Measurements from ENCODE around the gene NTN1. TPM values are rescaled to one million over a fixed set of nuclear protein-coding genes. Genes with fewer than 3 reads are reported as not detected.

NTN1 gene
- total RNA-seq, 1 experiment from 2014 or later = 4.2 TPM

- Histone ChIP-seq H3K4me1 (ENCODE audit: control insufficient read depth in 1 of 2, insufficient read depth in 2 of 2, low read length in 2 of 2) (peaks cover 20% of the 10 kb centered on the region in 2 experiments), H3K9ac (ENCODE audit: low read length) (no peak overlapping the region), H4K20me1 (ENCODE audit: insufficient read depth) (no peaks in the 10 kb centered on the region), H3K79me2 (ENCODE audit: insufficient read depth, low read length) (no peaks in the 10 kb centered on the region), H3K36me3 (ENCODE audit: control insufficient read depth in 1 of 2, insufficient read depth in 2 of 2, low read length in 2 of 2) (no peaks in the 10 kb centered on the region), H3K27me3 (ENCODE audit: insufficient read depth, low read length) (no peaks in the 10 kb centered on the region), H3K4me2 (ENCODE audit: low read length) (no peak overlapping the region), H3K9me3 (ENCODE audit: control insufficient read depth in 1 of 2, insufficient read depth in 1 of 2, low read depth in 1 of 2, low read length in 2 of 2) (no peaks in the 10 kb centered on the region), H2AFZ (ENCODE audit: low read depth, low read length, poor library complexity, severe bottlenecking) (no peak overlapping the region), H3K4me3 (replicated peaks in 1 of 2; ENCODE audit: low read depth in 1 of 2, low read length in 2 of 2) (no peak overlapping the region), H3K27ac (ENCODE audit: low read depth, low read length) (no peak overlapping the region), H3K9me2 (ENCODE audit: insufficient read depth) (no peaks in the 10 kb centered on the region)
- RAD21 ChIA-PET (ENCODE audit: low non-redundant PET in 1 of 2, low total read pairs in 2 of 2, uncharacterized antibody in 2 of 2, unreplicated experiment in 2 of 2) = no interaction called here
- ATAC-seq (no peak), DNase-seq (ENCODE audit: low read depth, low spot score) (no peak)
- CTCF ChIA-PET = no interaction called here
- BruUV-seq (replicated peaks) = no TSS peak
- TF ChIP-seq JUND (IDR thresholded peaks at IDR 0.05) (no peak), FOSL1 (IDR thresholded peaks at IDR 0.05; ENCODE audit: low read depth) (no peak), SP1 (IDR thresholded peaks at IDR 0.05; ENCODE audit: low read depth) (no peak), CEBPB (IDR thresholded peaks at IDR 0.05; ENCODE audit: low read depth) (no peak), RAD21 (IDR thresholded peaks at IDR 0.05; ENCODE audit: low read depth) (no peak), CTCF (IDR thresholded peaks at IDR 0.05 in 2 of 3, conservative IDR thresholded peaks at IDR 0.05 in 1 of 3; ENCODE audit: borderline replicate concordance in 1 of 3, insufficient read depth in 1 of 3, low read depth in 2 of 3, low read length in 2 of 3) (no peak), CBX3 (IDR thresholded peaks at IDR 0.05; ENCODE audit: low read depth) (no peak)
- POLR2A ChIA-PET = no interaction called here
- intact Hi-C loops (cut with micrococcal nuclease) = no loop called here
These were observed 34.0 kb downstream of the NTN1 start for GRCh38 chr17:9055281-9055680.

GRCh38 chr17:9056566-9056965 lies 35.3 kb downstream of the NTN1 start:
- no peaks in the 10 kb centered on the region for H3K9me3 ChIP-seq (ENCODE audit: control insufficient read depth in 1 of 2, insufficient read depth in 1 of 2, low read depth in 1 of 2, low read length in 2 of 2)
- no peak overlapping the region for H3K27ac ChIP-seq (ENCODE audit: low read depth, low read length)
- ChIA-PET RAD21 (ENCODE audit: low non-redundant PET in 1 of 2, low total read pairs in 2 of 2, uncharacterized antibody in 2 of 2, unreplicated experiment in 2 of 2) (no interaction called here), CTCF (no interaction called here), POLR2A (no interaction called here)
- H2AFZ ChIP-seq (ENCODE audit: low read depth, low read length, poor library complexity, severe bottlenecking) = no peak overlapping the region
- TF ChIP-seq FOSL1 (IDR thresholded peaks at IDR 0.05; ENCODE audit: low read depth) (no peak), TCF7L2 (IDR thresholded peaks at IDR 0.05; ENCODE audit: borderline replicate concordance, extremely low read depth, insufficient read depth, insufficient read length) (no peak), EZH2 (IDR thresholded peaks at IDR 0.05) (no peak), SP1 (IDR thresholded peaks at IDR 0.05; ENCODE audit: low read depth) (no peak), RAD21 (IDR thresholded peaks at IDR 0.05; ENCODE audit: low read depth) (no peak), SRF (IDR thresholded peaks at IDR 0.05; ENCODE audit: low read depth) (no peak), POLR2A (IDR thresholded peaks at IDR 0.05; ENCODE audit: borderline replicate concordance, extremely low read depth, insufficient read depth, insufficient read length) (no peak)
- no peaks in the 10 kb centered on the region for H3K9me2 ChIP-seq (ENCODE audit: insufficient read depth)
- no peak overlapping the region for H3K9ac ChIP-seq (ENCODE audit: low read length)
- H3K27me3 ChIP-seq (ENCODE audit: insufficient read depth, low read length) = no peaks in the 10 kb centered on the region
- DNase-seq (ENCODE audit: low read depth, low spot score) (no peak), ATAC-seq (no peak)
- intact Hi-C loops (cut with micrococcal nuclease) = no loop called here
- BruUV-seq (replicated peaks) = no TSS peak
- H3K4me2 ChIP-seq (ENCODE audit: low read length) = no peak overlapping the region
- no peaks in the 10 kb centered on the region for H4K20me1 ChIP-seq (ENCODE audit: insufficient read depth)
- no peaks in the 10 kb centered on the region for H3K36me3 ChIP-seq (ENCODE audit: control insufficient read depth in 1 of 2, insufficient read depth in 2 of 2, low read length in 2 of 2)
- H3K79me2 ChIP-seq (ENCODE audit: insufficient read depth, low read length) = no peaks in the 10 kb centered on the region
- no peak overlapping the region for H3K4me3 ChIP-seq (replicated peaks in 1 of 2; ENCODE audit: low read depth in 1 of 2, low read length in 2 of 2)
- peaks cover 7 to 8% of the 10 kb centered on the region in 2 experiments for H3K4me1 ChIP-seq (ENCODE audit: control insufficient read depth in 1 of 2, insufficient read depth in 2 of 2, low read length in 2 of 2)

Measured in HCT116 (cell line).